ENCODE measurements around the gene DIO3.

Gene DIO3

DNA sequence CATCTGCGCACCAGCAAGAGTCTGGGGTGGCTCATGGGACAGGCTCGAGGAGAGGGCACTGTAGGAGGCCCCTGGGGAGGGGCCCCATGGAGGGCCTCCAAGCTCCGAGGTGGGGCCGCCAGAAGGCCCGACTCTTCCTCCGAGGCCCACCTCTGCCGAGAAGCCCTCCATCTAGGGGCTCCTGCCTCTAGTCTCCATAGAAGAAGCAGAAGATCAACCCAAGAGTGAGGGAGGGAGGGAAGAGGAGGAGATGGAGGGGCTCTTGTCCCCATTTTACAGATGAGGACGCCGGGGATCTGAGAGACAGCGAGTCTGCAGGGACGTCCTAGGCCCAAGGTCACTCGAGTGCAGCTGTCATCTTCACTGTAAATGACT, 41.2 kb downstream of the DIO3 start:
- DNase-seq, result no peak
- WGBS (ENCODE audit: extremely low coverage, insufficient coverage, low lambda C conversion rate), result no CpG with 5 or more reads among the region's 12 CpGs
- H3K79me1 ChIP-seq (ENCODE audit: low read length), result no peaks in the 10 kb centered on the region

DNA sequence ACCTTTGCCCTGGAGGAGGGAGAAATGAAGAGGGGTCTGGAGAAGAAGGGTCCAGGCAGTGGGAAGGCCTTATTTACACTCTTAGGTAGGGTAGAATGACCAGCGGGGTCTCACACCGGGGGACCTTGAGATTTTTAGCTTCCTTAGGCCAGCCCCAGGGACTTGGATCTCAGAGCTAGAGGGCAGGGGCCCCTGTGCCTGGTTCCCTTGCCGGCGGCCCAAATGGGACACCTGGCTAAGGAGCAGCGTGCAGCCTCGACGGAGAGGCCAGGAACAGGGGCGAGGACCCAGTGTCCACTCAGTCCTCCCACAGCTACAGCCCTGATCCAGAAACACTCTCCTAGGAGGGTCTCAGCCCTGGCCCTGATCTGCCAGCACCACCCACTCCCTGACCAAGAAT, 41.8 kb downstream of the DIO3 start:
- Histone ChIP-seq H3K4me3 (ENCODE audit: low read length) (no peak overlapping the region), H3K27ac (ENCODE audit: low read depth, low read length) (no peak overlapping the region), H2BK15ac (replicated peaks; ENCODE audit: low read depth) (no peak overlapping the region), H3K79me1 (ENCODE audit: low read length) (no peaks in the 10 kb centered on the region), H3K56ac (ENCODE audit: low read length) (no peak overlapping the region), H3K18ac (ENCODE audit: low read length) (no peak overlapping the region), H4K8ac (ENCODE audit: low read depth, low read length) (no peak overlapping the region), H3K9ac (ENCODE audit: low read length) (no peak overlapping the region), H2BK120ac (ENCODE audit: low read depth, low read length) (no peak overlapping the region), H3K4me1 (ENCODE audit: control insufficient read depth, low read depth, low read length) (no peaks in the 10 kb centered on the region), H3K4ac (ENCODE audit: low read depth, low read length) (no peak overlapping the region), H3K79me2 (ENCODE audit: control insufficient read depth, insufficient read depth, low read length) (no peaks in the 10 kb centered on the region), H3K27me3 (ENCODE audit: insufficient read depth, low read length, poor library complexity) (no peaks in the 10 kb centered on the region), H3K4me2 (ENCODE audit: low read length) (no peak overlapping the region), H4K5ac (ENCODE audit: low read length) (no peak overlapping the region), H2BK5ac (ENCODE audit: low read length) (no peak overlapping the region), H3K23ac (ENCODE audit: low read length) (no peak overlapping the region), H2AK5ac (ENCODE audit: low read length) (no peak overlapping the region), H3K36me3 (ENCODE audit: control insufficient read depth, insufficient read depth, low read length) (no peaks in the 10 kb centered on the region)
- no CpG with 5 or more reads among the region's 8 CpGs for WGBS (ENCODE audit: extremely low coverage, insufficient coverage, low lambda C conversion rate)
- DNase-seq, result no peak

More for the DNA sequence above, 41.2 kb downstream of the DIO3 start:
- no peak overlapping the region for H2BK120ac ChIP-seq (ENCODE audit: low read depth, low read length)
- no peak overlapping the region for H3K18ac ChIP-seq (ENCODE audit: low read length)
- H3K36me3 ChIP-seq (ENCODE audit: control insufficient read depth, insufficient read depth, low read length), result no peaks in the 10 kb centered on the region
- no peak overlapping the region for H3K56ac ChIP-seq (ENCODE audit: low read length)
- H3K4ac ChIP-seq (ENCODE audit: low read depth, low read length), result no peak overlapping the region
- H3K4me2 ChIP-seq (ENCODE audit: low read length), result no peak overlapping the region
- no peaks in the 10 kb centered on the region for H3K4me1 ChIP-seq (ENCODE audit: control insufficient read depth, low read depth, low read length)
- no peaks in the 10 kb centered on the region for H3K79me2 ChIP-seq (ENCODE audit: control insufficient read depth, insufficient read depth, low read length)
- no peak overlapping the region for H4K8ac ChIP-seq (ENCODE audit: low read depth, low read length)
- no peak overlapping the region for H2AK5ac ChIP-seq (ENCODE audit: low read length)
- H3K4me3 ChIP-seq (ENCODE audit: low read length), result no peak overlapping the region
- no peak overlapping the region for H2BK5ac ChIP-seq (ENCODE audit: low read length)
- no peak overlapping the region for H2BK15ac ChIP-seq (replicated peaks; ENCODE audit: low read depth)
- no peak overlapping the region for H4K5ac ChIP-seq (ENCODE audit: low read length)
- no peak overlapping the region for H3K9ac ChIP-seq (ENCODE audit: low read length)
- H3K27ac ChIP-seq (ENCODE audit: low read depth, low read length), result no peak overlapping the region
- no peak overlapping the region for H3K23ac ChIP-seq (ENCODE audit: low read length)
- no peaks in the 10 kb centered on the region for H3K27me3 ChIP-seq (ENCODE audit: insufficient read depth, low read length, poor library complexity)

DNA sequence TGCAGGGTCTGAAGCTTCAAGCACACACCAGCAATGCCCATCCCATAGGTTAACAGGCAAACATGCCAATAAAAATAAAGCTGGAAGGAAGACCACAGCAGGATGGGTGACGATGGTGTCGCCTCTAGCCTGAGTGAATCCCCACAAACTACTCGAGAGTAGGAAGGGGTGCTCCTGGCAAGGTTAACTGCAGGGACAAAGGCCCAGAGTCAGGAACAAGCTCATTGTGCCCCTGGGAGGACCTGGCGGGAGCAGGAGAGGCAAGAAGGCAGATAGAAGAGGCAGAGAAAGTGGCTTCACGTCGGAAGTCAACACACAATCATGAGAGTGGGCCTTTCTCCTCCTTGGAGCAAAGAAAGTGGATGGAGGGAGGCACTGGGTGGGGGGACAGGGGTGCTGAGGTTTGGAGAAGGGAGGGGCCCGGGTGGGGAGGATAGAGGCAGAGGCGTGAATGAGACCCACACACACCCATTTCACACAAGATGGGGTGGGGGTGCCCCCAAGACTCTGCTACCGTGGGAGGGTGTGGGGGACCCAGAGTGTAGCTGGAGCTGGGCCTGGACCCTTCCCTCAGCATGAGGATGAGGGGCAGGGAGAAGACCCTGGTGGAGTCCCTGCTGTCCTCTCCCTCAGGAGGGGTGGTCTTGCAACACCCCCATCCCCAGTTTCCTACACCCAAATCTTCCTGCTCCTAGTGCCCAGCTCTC, 43.1 kb downstream of the DIO3 start:
- Histone ChIP-seq H2AK5ac (ENCODE audit: low read length) (no peak overlapping the region), H3K4me3 (ENCODE audit: low read length) (no peak overlapping the region), H4K5ac (ENCODE audit: low read length) (no peak overlapping the region), H3K27me3 (ENCODE audit: insufficient read depth, low read length, poor library complexity) (no peaks in the 10 kb centered on the region), H4K8ac (ENCODE audit: low read depth, low read length) (no peak overlapping the region), H3K4me1 (ENCODE audit: control insufficient read depth, low read depth, low read length) (no peaks in the 10 kb centered on the region), H3K56ac (ENCODE audit: low read length) (no peak overlapping the region), H3K4ac (ENCODE audit: low read depth, low read length) (no peak overlapping the region), H3K27ac (ENCODE audit: low read depth, low read length) (no peak overlapping the region), H3K23ac (ENCODE audit: low read length) (no peak overlapping the region), H2BK15ac (replicated peaks; ENCODE audit: low read depth) (no peak overlapping the region), H3K18ac (ENCODE audit: low read length) (no peak overlapping the region), H3K36me3 (ENCODE audit: control insufficient read depth, insufficient read depth, low read length) (no peaks in the 10 kb centered on the region), H3K4me2 (ENCODE audit: low read length) (no peak overlapping the region), H2BK5ac (ENCODE audit: low read length) (no peak overlapping the region), H3K79me2 (ENCODE audit: control insufficient read depth, insufficient read depth, low read length) (no peaks in the 10 kb centered on the region), H3K79me1 (ENCODE audit: low read length) (no peaks in the 10 kb centered on the region), H2BK120ac (ENCODE audit: low read depth, low read length) (no peak overlapping the region), H3K9ac (ENCODE audit: low read length) (no peak overlapping the region)
- no CpG with 5 or more reads among the region's 9 CpGs for WGBS (ENCODE audit: extremely low coverage, insufficient coverage, low lambda C conversion rate)
- DNase-seq, result no peak

DNA sequence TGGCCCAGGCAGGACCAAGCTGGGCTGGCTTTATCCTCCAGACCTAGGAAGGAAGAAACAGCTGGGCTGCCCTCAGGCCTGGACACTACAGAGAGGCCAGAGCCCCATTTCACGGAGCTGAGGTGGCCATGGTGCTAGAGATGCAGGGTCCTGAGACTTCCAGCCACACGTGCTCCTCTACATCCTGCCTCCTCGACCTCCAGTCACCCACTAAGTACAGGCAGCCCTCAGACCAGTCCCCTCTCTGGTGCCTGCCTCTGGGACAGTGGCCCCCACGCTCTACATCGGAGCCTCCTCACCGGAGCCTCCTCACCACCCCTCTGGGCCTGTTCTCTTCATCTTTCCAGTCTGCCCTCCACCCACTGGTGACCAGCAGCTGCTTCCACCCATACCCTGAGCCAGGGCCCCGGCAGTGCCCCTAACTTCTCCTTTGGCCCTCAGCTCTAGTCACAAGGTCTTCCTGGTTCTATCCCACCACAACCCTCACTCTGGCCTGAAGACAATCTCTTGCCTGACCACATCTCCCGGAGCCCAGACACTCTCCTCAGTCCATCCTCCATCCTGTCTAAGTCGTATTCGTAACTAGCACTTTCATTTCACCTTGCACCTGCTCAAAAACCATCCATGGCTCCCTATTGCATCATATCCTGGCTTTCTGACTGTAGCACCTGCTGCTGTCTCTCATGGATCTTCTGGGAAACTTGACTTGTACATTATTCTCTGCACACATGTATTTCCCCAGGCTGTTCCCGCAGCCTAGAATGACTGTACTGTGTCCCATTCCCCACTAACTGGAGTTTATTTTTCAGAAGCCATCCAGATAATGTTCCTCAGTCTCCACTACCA, 43.9 kb downstream of the DIO3 start:
- Histone ChIP-seq H3K56ac (ENCODE audit: low read length) (no peak overlapping the region), H3K27ac (ENCODE audit: low read depth, low read length) (no peak overlapping the region), H3K9ac (ENCODE audit: low read length) (no peak overlapping the region), H3K4me3 (ENCODE audit: low read length) (no peak overlapping the region), H3K18ac (ENCODE audit: low read length) (no peak overlapping the region), H3K4ac (ENCODE audit: low read depth, low read length) (no peak overlapping the region), H3K36me3 (ENCODE audit: control insufficient read depth, insufficient read depth, low read length) (no peaks in the 10 kb centered on the region), H3K4me1 (ENCODE audit: control insufficient read depth, low read depth, low read length) (no peaks in the 10 kb centered on the region), H2BK120ac (ENCODE audit: low read depth, low read length) (no peak overlapping the region), H3K79me1 (ENCODE audit: low read length) (no peaks in the 10 kb centered on the region), H3K23ac (ENCODE audit: low read length) (no peak overlapping the region), H4K8ac (ENCODE audit: low read depth, low read length) (no peak overlapping the region), H3K79me2 (ENCODE audit: control insufficient read depth, insufficient read depth, low read length) (no peaks in the 10 kb centered on the region), H2AK5ac (ENCODE audit: low read length) (no peak overlapping the region), H2BK5ac (ENCODE audit: low read length) (no peak overlapping the region), H3K4me2 (ENCODE audit: low read length) (no peak overlapping the region), H3K27me3 (ENCODE audit: insufficient read depth, low read length, poor library complexity) (no peaks in the 10 kb centered on the region), H2BK15ac (replicated peaks; ENCODE audit: low read depth) (no peak overlapping the region), H4K5ac (ENCODE audit: low read length) (no peak overlapping the region)
- WGBS (ENCODE audit: extremely low coverage, insufficient coverage, low lambda C conversion rate), result no CpG with 5 or more reads among the region's 11 CpGs
- no peak for DNase-seq

DNA sequence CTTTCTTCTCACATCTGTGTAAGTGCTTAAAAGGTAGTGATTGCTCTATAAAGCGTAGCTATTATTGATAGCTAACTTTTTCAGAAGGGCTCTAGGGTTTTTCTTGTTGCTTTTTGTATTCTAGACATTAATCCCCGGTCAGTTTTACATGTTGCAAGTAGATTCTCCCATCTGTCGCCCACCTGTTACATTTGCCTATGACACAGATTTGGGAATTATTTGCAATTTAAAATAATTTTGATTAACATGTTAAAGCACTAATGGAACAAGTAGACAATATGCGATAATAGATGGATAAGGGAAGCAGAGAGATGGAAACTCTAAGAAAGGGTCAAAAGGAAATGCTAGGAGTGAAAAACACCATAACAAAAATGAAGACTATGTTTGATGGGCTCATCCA, 44.5 kb downstream of the DIO3 start:
- Histone ChIP-seq H3K9ac (ENCODE audit: low read length) (no peak overlapping the region), H3K4me3 (ENCODE audit: low read length) (no peak overlapping the region), H3K23ac (ENCODE audit: low read length) (no peak overlapping the region), H3K4me2 (ENCODE audit: low read length) (no peak overlapping the region), H2BK120ac (ENCODE audit: low read depth, low read length) (no peak overlapping the region), H3K36me3 (ENCODE audit: control insufficient read depth, insufficient read depth, low read length) (no peaks in the 10 kb centered on the region), H2BK5ac (ENCODE audit: low read length) (no peak overlapping the region), H4K8ac (ENCODE audit: low read depth, low read length) (no peak overlapping the region), H3K79me1 (ENCODE audit: low read length) (no peaks in the 10 kb centered on the region), H3K56ac (ENCODE audit: low read length) (no peak overlapping the region), H3K27ac (ENCODE audit: low read depth, low read length) (no peak overlapping the region), H3K4ac (ENCODE audit: low read depth, low read length) (no peak overlapping the region), H3K27me3 (ENCODE audit: insufficient read depth, low read length, poor library complexity) (no peaks in the 10 kb centered on the region), H3K18ac (ENCODE audit: low read length) (no peak overlapping the region), H2AK5ac (ENCODE audit: low read length) (no peak overlapping the region), H3K79me2 (ENCODE audit: control insufficient read depth, insufficient read depth, low read length) (no peaks in the 10 kb centered on the region), H4K5ac (ENCODE audit: low read length) (no peak overlapping the region), H3K4me1 (ENCODE audit: control insufficient read depth, low read depth, low read length) (no peaks in the 10 kb centered on the region), H2BK15ac (replicated peaks; ENCODE audit: low read depth) (no peak overlapping the region)
- WGBS (ENCODE audit: extremely low coverage, insufficient coverage, low lambda C conversion rate), result no CpG with 5 or more reads among the region's 4 CpGs
- DNase-seq, result no peak

Measured in mesendoderm (in vitro differentiated cells).